CD4-positive, alpha-beta T cell (primary cell): ENCODE measurements around the gene KIF21B. TPM values are rescaled to one million over a fixed set of nuclear protein-coding genes. Genes with fewer than 3 reads are reported as not detected.

ENCODE experiments used
- ATAC-seq: fragments of 200-7000 bp; cut with Tn5 transposase; one replicate; pipeline ENCODE4 v1.10.0; 2022; ENCODE audit warnings: mild to moderate bottlenecking; ENCODE audit not compliant: poor library complexity
- CTCF ChIA-PET: fragments of 350-600 bp; sonication (Branson Sonifier 250); formaldehyde crosslinking; loops from one replicate; lab custom pipeline; 2021; ENCODE audit warnings: antibody characterized with exemption, inconsistent platforms; lab: Charles Lee
- POLR2A ChIA-PET: fragments of 350-600 bp; sonication (Branson Sonifier 250); formaldehyde crosslinking; loops from one replicate; lab custom pipeline; 2021; ENCODE audit warnings: antibody characterized with exemption, inconsistent platforms; lab: Charles Lee
- DNase-seq, 14 experiments: peaks; one replicate each; pipeline ENCODE4 v3.0.0-alpha.2; 2013 to 2020; ENCODE audit warnings: mixed read lengths in 2 of 14
- H3K27ac ChIP-seq, 2 donors: one replicate each; pipeline versions ENCODE4 v1.5.1 to v1.7.0; 2013; ENCODE audit warnings: low read length in 2 of 2, low read depth in 1 of 2, mild to moderate bottlenecking in 1 of 2
- H3K27me3 ChIP-seq, 2 experiments: 1 replicate in 1 of 2; 2 replicates in 1 of 2; pipeline versions ENCODE4 v1.6.1 to v1.7.0; 2013; ENCODE audit warnings: low read length in 2 of 2, control low read depth in 1 of 2, mild to moderate bottlenecking in 1 of 2, moderate library complexity in 1 of 2; ENCODE audit not compliant: insufficient read depth in 2 of 2, control insufficient read depth in 1 of 2
- H3K36me3 ChIP-seq: one replicate; pipeline ENCODE4 v1.6.1; 2013; ENCODE audit warnings: low read length, control low read depth; ENCODE audit not compliant: insufficient read depth
- H3K4me1 ChIP-seq: one replicate; pipeline ENCODE4 v1.6.1; 2013; ENCODE audit warnings: low read length, control low read depth; ENCODE audit not compliant: insufficient read depth
- H3K4me3 ChIP-seq: one replicate; pipeline ENCODE4 v1.5.1; 2013; ENCODE audit warnings: mild to moderate bottlenecking, low read length, moderate library complexity
- H3K9me3 ChIP-seq, 2 experiments: 1 replicate in 1 of 2; 2 replicates in 1 of 2; pipeline versions ENCODE4 v1.6.1 to v1.7.0; 2013; ENCODE audit warnings: low read length in 2 of 2, mild to moderate bottlenecking in 2 of 2, control low read depth in 1 of 2, moderate library complexity in 1 of 2; ENCODE audit not compliant: control insufficient read depth in 1 of 2, insufficient read depth in 1 of 2
- H3K27ac Mint-ChIP-seq: one replicate; pipeline ENCODE4 v1.8.0; 2020; ENCODE audit warnings: mixed read lengths
- H3K27me3 Mint-ChIP-seq: one replicate; pipeline ENCODE4 v1.8.0; 2021; ENCODE audit warnings: mixed read lengths
- H3K36me3 Mint-ChIP-seq: one replicate; pipeline ENCODE4 v1.8.0; 2021; ENCODE audit warnings: low read depth, mixed read lengths
- H3K4me1 Mint-ChIP-seq: one replicate; pipeline ENCODE4 v1.8.0; 2021; ENCODE audit warnings: low read depth, mixed read lengths
- H3K4me3 Mint-ChIP-seq: one replicate; pipeline ENCODE4 v1.8.0; 2020; ENCODE audit warnings: mild to moderate bottlenecking, mixed read lengths
- H3K9me3 Mint-ChIP-seq: one replicate; pipeline ENCODE4 v1.8.0; 2020; ENCODE audit warnings: mixed read lengths
- intact Hi-C, 2 experiments: fragments of 100-400 bp; cut with DNase I in 1 of 2; cut with micrococcal nuclease in 1 of 2; formaldehyde crosslinking; loops; one replicate each; pipeline versions ENCODE4 v1.15.1 to v1.9.0; 2023 to 2025; cut with DNase I, micrococcal nuclease
- total RNA-seq, 174 experiments: library from RNA in 2 of 174; stranded (reverse) in 2 of 174; gene quantifications; one replicate each; pipeline ENCODE4 v1.2.3 and lab custom pipeline; 2021 to 2026
- TF ChIP-seq, protein P1 (sequence below): fragments of 200-600 bp; IDR thresholded peaks from one replicate; pipeline ENCODE4 v1.8.0; 2022; ENCODE audit warnings: antibody characterized with exemption, mild to moderate bottlenecking

Gene KIF21B
- total RNA-seq, 2 experiments from 2014 or later, result 64.5 to 65.4 TPM

DNA sequence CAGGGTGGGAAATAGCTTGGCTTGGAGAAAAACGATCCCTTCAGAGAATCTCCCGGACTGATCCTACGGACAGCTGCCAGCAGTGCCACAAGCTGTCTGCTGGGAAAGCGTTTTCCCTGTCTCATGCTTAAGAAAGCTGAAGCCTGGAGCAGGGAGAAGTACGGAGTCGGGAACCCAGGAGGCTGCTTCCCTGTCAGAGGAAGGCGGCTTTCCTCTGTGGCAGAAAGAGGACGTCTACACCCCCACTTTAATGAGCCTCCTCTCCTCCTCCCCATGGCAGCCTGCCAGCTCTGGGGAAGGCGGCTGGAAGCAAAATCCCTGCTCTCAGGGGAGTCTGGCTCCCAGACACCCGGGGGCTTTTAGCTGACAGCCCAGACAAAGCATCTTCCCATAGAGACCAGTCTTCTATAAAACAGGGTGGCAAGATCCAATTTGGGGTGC lies 7.3 kb downstream of the KIF21B start:
- no peak for DNase-seq
- Mint-ChIP-seq H3K27me3 (no peaks in the 10 kb centered on the region), H3K9me3 (no peaks in the 10 kb centered on the region), H3K4me1 (peaks cover 94% of the 10 kb centered on the region), H3K4me3 (peak overlapping the region; percentile 69), H3K36me3 (peaks cover 15% of the 10 kb centered on the region), H3K27ac (peak overlapping the region; percentile 90)
- TF ChIP-seq, protein P1, sequence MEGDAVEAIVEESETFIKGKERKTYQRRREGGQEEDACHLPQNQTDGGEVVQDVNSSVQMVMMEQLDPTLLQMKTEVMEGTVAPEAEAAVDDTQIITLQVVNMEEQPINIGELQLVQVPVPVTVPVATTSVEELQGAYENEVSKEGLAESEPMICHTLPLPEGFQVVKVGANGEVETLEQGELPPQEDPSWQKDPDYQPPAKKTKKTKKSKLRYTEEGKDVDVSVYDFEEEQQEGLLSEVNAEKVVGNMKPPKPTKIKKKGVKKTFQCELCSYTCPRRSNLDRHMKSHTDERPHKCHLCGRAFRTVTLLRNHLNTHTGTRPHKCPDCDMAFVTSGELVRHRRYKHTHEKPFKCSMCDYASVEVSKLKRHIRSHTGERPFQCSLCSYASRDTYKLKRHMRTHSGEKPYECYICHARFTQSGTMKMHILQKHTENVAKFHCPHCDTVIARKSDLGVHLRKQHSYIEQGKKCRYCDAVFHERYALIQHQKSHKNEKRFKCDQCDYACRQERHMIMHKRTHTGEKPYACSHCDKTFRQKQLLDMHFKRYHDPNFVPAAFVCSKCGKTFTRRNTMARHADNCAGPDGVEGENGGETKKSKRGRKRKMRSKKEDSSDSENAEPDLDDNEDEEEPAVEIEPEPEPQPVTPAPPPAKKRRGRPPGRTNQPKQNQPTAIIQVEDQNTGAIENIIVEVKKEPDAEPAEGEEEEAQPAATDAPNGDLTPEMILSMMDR, result no peak
- intact Hi-C loops, result no loop called here
- Histone ChIP-seq H3K9me3 (no peaks in the 10 kb centered on the region), H3K4me3 (no peak overlapping the region), H3K4me1 (peaks cover 100% of the 10 kb centered on the region), H3K36me3 (peaks cover 16% of the 10 kb centered on the region), H3K27ac (no peak overlapping the region), H3K27me3 (no peaks in the 10 kb centered on the region)
- ATAC-seq, result no peak
- POLR2A ChIA-PET, result interaction anchor here (1.1 kb wide), 1 partner anchor 20 kb away, joined by 3 read pairs; no protein-coding TSS in a partner anchor
- CTCF ChIA-PET, result interaction anchor here (1.2 to 2.2 kb wide), 3 partner anchors 36 to 103 kb away, joined by 4 to 8 read pairs (median 5); no protein-coding TSS in a partner anchor

DNA sequence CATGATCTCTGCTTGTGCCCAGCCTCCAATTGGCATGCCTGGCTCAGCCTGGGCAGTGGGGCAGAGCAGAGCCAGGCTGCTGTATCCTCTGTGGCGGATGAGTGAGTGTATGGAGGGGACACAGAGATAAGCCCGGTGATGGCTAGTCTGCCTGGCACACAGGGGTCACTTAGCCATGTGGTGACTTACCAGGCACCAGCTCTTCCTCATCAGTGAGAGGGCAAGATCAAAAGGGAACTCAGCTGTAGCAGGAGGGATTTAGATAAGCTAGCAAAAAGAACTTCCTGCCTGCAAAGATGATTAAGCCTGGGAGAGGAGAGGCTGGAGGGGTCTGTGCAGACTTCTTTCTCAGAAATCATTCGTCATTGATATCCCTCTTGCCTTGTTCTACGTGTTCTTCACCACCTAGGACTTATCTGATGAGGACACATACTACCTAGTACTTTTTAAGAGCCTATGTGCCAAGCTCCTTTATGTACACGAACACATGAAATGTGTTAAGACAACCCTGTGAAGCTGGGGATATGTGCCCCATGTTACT lies 7.9 kb downstream of the KIF21B start:
- H3K4me3 ChIP-seq, result no peak overlapping the region
- H3K36me3 Mint-ChIP-seq, result peaks cover 15% of the 10 kb centered on the region
- H3K9me3 Mint-ChIP-seq, result no peaks in the 10 kb centered on the region
- peaks cover 100% of the 10 kb centered on the region for H3K4me1 ChIP-seq
- TF ChIP-seq, protein P1, result no peak
- H3K4me1 Mint-ChIP-seq, result peaks cover 91% of the 10 kb centered on the region
- no peaks in the 10 kb centered on the region for H3K27me3 Mint-ChIP-seq
- H3K9me3 ChIP-seq, result no peaks in the 10 kb centered on the region
- H3K27ac Mint-ChIP-seq, result peak overlapping the region; percentile 90
- H3K27me3 ChIP-seq, result no peaks in the 10 kb centered on the region
- CTCF ChIA-PET, result interaction anchor here (1.2 to 2.2 kb wide), 3 partner anchors 36 to 104 kb away, joined by 4 to 8 read pairs (median 5); no protein-coding TSS in a partner anchor
- H3K4me3 Mint-ChIP-seq, result peak overlapping the region; percentile 69
- POLR2A ChIA-PET, result interaction anchor here (1.0 to 1.3 kb wide), 3 partner anchors 8 to 20 kb away, joined by 3 to 6 read pairs (median 3); partner anchors contain the start of gene KIF21B
- DNase-seq, result peak in 2 of 14 experiments; percentile 27 to 34
- no peak overlapping the region for H3K27ac ChIP-seq
- H3K36me3 ChIP-seq, result peaks cover 16% of the 10 kb centered on the region
- ATAC-seq, result no peak
- intact Hi-C loops, result no loop called here

- intact Hi-C loops, result no loop called here
- Mint-ChIP-seq H3K9me3 (no peaks in the 10 kb centered on the region), H3K27ac (peak overlapping the region; percentile 90), H3K36me3 (peaks cover 20% of the 10 kb centered on the region), H3K4me3 (peak overlapping the region; percentile 15), H3K27me3 (no peaks in the 10 kb centered on the region), H3K4me1 (peaks cover 89% of the 10 kb centered on the region)
- Histone ChIP-seq H3K27ac (no peak overlapping the region), H3K4me1 (peaks cover 100% of the 10 kb centered on the region), H3K36me3 (peaks cover 16% of the 10 kb centered on the region), H3K9me3 (no peaks in the 10 kb centered on the region), H3K4me3 (no peak overlapping the region), H3K27me3 (no peaks in the 10 kb centered on the region)
- no peak for ATAC-seq
- TF ChIP-seq, protein P1, result no peak
- ChIA-PET POLR2A (interaction anchor here (1.0 to 1.3 kb wide), 3 partner anchors 9 to 21 kb away, joined by 3 to 6 read pairs (median 3); partner anchors contain the start of gene KIF21B), CTCF (interaction anchor here (1.8 to 2.2 kb wide), 2 partner anchors 35 to 104 kb away, joined by 4 to 8 read pairs; no protein-coding TSS in a partner anchor)
- no peak for DNase-seq
Observed at GRCh38 chr1:201014816-201015200, 8.7 kb downstream of the KIF21B start.
